ENCODE measurements around the gene OR7C1.
"Not testable (repeated sequence)": the region's sequence is repeated elsewhere in the genome, so short reads cannot be mapped to it uniquely, and the experiment has no call there.

The OR7C1 gene

GRCh38 chr19:14783410-14783998, 51.5 kb downstream of the OR7C1 start:
- not testable (repeated sequence) for DNase-seq

GRCh38 chr19:14782626-14783409, 52.2 kb downstream of the OR7C1 start:
- DNase-seq: no peak

GRCh38 chr19:14781713-14782536, 53.1 kb downstream of the OR7C1 start:
- not testable (repeated sequence) for DNase-seq

- not testable (repeated sequence) for DNase-seq
Measured at GRCh38 chr19:14780622-14781225, 54.3 kb downstream of the OR7C1 start.

DNA sequence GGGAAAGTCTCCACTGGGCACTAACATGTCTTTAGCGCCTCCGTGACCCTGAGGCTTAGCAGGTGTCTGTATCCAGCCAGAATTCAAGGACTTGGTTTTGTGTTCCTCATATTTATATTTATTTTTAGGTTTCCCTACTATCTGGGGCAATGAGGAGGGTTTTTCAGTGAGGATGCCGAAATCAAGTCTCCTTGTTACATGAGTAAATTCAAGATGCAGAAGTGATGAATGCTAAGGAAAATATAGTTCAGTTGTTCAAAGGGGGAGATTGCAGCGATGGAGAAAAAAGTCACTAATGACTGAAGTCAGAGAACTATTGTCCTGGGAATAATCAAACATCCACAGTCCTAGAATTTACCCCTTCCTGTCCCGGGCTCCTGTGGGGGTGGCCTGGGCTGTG, 55.8 kb downstream of the OR7C1 start:
- no peak for DNase-seq

DNA sequence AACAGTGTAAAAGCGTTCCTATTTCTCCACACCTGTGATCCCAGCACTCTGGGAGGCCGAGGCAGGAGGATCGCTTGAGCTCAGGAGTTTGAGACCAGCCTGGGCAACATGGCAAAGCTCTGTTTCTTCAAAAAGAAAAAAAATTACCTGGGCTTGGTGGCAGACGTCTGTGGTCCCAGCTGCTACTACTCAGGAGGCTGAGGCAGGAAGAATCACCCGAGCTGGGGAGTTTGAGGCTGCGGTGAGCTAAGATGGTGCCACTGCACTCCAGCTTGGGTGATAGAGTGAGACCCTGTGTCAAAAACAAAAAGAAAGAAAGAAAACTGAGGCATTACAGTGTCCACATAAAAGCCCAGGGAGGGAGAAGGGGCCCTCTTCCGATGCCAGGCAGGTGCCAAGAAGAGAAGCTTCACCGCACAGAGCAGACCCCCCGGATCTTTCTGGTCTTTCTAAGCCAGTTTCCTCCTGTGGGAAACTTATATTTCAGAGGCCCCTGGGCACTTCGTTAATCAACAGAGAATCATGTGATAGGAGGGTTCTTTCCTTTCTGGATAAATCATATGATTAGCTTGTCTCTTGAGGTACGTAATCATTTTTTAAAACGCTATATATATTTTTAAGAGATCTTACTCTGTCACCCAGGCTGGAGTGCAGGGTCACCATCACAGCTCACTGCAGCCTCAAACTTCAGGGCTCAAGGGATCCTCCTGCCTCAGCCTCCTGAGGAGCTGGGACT, 56.7 kb downstream of the OR7C1 start, which contains the start of gene ADGRE2:
Gene ADGRE2, minus strand, starts transcription at position 451 of the 736 bp plus-strand sequence. CDS start 1,804 bp downstream, outside the sequence.
- DNase-seq: not testable (repeated sequence)

DNA sequence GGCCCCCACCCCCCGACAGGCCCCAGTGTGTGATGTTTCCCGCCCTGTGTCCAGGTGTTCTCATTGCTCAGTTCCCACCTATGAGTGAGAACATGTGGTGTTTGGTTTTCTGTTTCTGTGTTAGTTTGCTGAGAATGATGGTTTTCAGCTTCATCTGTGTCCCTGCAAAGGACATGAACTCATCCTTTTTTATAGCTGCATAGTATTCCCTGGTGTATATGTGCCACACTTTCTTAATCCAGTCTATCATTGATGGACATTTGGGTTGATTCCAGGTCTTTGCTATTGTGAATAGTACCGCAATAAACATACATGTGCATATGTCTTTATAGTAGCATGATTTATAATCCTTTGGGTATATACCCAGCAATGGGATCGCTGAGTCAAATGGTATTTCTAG, 57.3 kb downstream of the OR7C1 start:
- not testable (repeated sequence) for DNase-seq

DNA sequence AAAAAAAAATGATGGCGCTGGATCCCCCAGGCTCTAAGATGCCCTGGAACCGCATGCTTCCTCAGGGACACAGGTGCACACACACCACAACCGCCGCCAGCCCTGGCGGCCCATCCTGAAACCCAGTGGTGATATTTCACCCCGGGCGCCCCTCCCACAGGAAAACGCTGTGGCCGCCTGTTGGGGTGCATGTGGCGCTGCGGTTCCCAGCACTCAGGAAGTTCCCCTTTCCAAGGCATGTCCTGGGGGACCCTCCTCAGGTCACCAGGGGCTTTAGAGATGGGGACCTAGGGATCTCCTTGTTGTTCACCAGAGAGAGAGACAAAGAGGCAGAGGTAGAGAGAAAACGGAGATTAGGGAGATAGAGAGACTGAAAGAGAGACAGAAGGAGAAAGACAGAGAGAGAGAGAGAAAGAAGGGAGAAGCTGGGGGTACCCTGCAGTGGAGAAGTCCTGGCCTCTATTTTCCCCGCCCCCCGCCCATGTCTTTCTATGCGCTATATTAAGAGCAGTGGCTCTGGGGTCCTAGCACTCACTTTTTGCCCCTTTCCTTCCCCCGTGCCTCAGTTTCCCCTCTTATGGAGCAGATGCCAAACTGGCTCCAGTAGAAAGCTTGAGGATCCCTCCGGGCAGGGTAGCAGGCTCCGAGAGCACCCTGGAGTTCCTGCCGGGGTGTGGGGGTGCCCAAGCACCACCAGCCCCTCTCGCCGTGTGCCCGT, 59.0 kb downstream of the OR7C1 start:
- DNase-seq: no peak

DNA sequence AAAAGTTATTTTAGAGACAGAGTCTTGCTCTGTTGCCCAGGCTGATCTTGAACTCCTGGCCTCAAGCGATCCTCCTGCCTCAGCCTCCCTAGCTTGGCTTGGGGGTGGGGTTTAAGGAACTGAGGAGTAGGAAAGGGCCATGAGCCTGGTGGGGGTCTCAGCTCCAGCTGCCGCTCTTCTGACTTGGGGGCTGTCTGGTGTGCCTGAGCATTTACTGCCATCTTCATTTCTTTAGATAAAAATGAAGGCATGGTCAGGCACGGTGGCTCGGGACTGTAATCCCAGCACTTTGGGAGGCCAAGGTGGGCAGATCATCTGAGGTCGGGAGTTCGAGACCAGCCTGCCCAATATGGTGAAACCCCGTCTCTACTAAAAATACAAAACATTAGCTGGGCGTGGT, 59.7 kb downstream of the OR7C1 start:
- not testable (repeated sequence) for DNase-seq

DNA sequence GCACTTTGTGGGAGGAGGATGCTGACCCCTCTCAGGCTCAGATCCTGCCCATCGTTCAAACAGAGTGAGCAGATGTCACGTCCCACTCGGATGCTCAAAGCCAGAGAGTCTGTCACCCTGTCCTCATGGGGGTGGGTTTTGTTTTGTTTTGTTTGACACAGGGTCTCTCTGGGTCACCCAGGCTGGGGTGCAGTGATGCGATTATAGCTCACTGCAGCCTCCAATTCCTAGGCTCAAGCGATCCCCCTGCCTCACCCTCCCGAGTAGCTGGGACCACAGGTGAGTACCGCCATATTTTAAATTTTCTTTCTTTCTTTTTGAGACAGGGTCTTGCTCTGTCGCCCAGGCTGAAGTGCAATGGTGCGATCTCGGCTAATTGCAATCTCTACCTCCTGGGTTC, 60.6 kb downstream of the OR7C1 start:
- no peak for DNase-seq

DNA sequence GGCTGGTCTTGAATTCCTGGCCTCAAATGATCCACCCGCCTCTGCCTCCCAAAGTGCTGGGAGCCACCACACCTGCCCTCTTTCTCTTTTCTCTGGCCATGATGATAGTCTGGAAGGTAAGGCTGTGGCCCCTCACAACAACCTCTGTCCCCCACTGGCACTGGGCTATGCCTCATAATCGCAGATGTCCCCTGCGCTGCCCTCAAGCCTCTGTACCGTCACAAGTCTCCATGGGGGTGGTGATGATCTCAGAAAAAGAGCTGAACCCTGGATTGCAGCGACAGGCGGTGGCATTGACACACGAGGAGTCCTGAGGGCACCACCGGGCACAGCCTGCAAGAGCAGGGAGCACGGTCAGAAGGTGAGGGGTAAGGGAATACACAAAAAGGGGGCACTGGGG, 61.3 kb downstream of the OR7C1 start:
- not testable (repeated sequence) for DNase-seq

DNA sequence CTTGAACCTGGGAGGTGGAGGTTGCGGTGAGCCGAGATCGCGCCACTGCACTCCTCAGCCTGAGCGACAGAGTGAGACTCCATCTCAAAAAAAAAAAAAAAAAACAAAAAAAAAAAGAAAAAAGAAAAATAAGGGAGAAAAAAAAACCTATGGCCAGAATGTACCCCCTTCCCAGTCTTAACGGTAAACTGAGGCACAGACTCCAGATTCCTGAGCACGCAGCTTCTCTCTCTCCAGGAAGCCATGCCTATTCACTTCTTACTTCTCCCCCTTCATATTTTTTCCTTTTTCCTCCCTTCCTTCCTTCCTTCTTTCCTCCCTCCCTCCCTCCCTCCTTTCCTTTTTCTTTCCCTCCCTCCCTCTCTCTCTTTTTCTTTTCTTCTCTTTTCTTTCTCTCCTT, 62.0 kb downstream of the OR7C1 start:
- DNase-seq: no peak

DNA sequence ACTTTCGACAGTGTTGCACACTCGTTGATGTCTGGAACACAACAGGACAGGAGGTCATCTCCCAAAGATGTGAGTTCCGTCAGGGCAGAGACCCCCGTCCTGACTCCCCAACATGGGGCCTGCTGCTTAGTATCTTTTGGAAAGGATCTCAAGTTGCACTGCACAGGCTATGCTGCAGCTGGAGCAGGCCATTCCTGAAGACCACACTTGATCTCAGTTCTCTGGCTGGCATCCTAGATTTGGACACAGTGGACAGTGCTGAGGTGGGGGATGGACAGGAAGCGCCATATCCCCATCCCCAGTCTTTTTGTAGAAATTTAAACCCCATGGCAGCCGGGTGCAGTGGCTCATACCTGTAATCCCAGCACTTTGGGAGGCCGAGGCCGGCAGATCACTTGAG, 62.5 kb downstream of the OR7C1 start:
- no peak for DNase-seq

GRCh38 chr19:14770944-14771839, 63.8 kb downstream of the OR7C1 start:
- DNase-seq: no peak

DNA sequence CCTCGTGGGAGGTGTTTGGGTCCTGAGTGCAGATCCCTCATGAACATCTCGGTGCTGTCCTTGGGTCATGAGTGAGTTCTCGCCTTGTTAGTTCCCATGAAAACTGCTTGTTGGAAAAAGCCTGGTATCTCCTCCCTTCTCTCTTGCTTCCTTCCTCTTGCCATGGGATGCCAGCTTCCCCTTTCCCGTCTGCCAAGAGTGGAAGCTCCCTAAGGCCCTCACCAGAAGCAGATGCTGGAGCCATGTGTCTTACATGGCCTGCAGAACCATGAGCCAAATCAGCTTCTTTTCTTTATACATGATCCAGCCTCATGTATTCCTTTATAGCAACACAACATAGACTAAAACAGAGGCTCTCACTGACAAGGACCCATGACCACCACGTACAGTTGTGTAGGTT, 64.8 kb downstream of the OR7C1 start:
- DNase-seq: no peak

DNA sequence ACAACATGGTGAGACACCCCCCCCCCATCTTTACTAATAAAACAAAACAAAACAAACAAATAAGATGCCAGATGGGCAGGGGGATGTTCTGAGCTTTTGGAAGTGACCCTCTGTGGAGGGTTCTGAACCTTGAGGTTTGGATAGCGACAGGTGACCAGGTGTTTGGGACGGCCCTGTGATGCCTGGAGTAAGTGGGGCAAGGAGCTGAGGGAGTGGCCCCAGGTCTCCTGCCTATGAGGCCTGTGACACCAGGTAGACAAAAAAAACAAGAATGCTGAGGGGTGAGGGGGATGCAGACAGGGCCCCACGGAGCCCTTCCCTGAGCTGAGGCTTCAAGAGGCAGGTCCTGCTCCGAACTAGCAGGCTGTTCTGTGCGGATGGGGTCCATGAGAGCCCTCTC, 65.8 kb downstream of the OR7C1 start:
- DNase-seq: no peak

- no peak for DNase-seq
Measured at GRCh38 chr19:14768001-14768400, 67.0 kb downstream of the OR7C1 start.

DNA sequence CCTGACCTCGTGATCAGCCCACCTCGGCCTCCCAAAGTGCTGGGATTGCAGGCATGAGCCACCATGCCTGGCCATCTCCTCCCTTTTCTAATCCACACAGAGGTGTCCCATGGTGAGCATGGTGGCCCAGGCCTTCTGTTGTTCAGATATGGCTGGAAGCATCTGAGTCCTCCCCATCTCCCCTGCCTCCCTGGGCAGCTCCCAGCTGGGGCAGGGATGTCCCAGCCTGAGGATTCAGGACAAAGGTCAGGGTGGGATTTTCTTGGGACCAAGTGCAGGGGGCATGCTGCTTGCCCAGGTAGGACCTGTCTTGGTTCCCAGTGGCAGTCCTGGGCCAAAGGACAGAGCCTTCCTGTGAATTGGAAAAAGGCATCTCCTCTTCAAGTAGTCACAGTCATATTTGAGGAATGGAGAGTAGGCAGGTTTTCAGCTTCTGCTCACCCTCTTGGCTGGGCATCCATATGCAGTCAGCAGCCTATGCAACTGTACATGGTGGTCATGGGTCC, 67.5 kb downstream of the OR7C1 start:
- no peak for DNase-seq

- DNase-seq: not testable (repeated sequence)
Measured at GRCh38 chr19:14765841-14766240, 69.1 kb downstream of the OR7C1 start.

DNA sequence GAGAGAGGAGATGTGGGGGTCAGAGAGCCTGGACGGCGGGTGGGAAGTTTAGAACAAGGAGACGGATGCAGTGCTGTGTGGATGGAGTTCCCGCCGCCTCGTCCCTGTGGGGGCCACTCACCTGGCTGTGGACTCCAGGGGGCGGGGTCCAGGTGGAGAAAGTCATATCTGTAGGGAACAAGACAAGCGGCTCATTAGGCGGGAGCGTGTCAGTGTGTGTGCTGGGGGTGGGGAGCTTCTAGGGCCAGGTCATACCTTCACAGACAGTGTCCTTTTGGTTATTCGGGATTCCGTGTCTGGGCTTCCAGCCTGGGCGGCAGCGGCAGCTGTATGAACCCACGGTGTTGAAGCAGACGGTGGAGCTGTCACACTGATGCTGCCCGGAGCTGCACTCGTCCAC, 69.6 kb downstream of the OR7C1 start:
- not testable (repeated sequence) for DNase-seq
